ENCODE results near the gene ATG4B. TPM values are rescaled to one million over a fixed set of nuclear protein-coding genes. Genes with fewer than 3 reads are reported as not detected.
A peak's percentile ranks its signal among the peaks of the same experiment; 100 is the strongest.

The ATG4B gene
- total and polyA plus RNA-seq, 9 of the 15 experiments (the other 6 are each of a cell fraction or from before 2014, with no cell fraction given): 5.9 to 58.8 (median 35.6) TPM

GRCh38 chr2:241672243-241673188 lies 35.0 kb downstream of the ATG4B start:
- Histone ChIP-seq H3K27me3 (ENCODE audit: control insufficient read depth in 2 of 2, insufficient read depth in 2 of 2, low read length in 2 of 2) (no peaks in the 10 kb centered on the region), H3K9ac (ENCODE audit: insufficient read depth in 1 of 2, low read depth in 2 of 2, low read length in 2 of 2) (no peak overlapping the region; a peak in 1 of 4 replicates), H3K27ac (ENCODE audit: extremely low read depth, low read depth, low read length) (no peak overlapping the region), H3K4me3 (no peak overlapping the region), H4K20me1 (replicated peaks; ENCODE audit: control insufficient read depth, insufficient read depth, low read length) (no peaks in the 10 kb centered on the region; the same call in 1 of the 2 replicates), H3K9me1 (ENCODE audit: control insufficient read depth, insufficient read depth, low read length) (no peaks in the 10 kb centered on the region), H3K36me3 (ENCODE audit: control insufficient read depth, insufficient read depth, low read length) (peaks cover 44% of the 10 kb centered on the region; the same call in 1 of the 3 replicates), H3K79me2 (ENCODE audit: control insufficient read depth, insufficient read depth, low read length) (no peaks in the 10 kb centered on the region), H3K9me3 (replicated peaks; ENCODE audit: control insufficient read depth, insufficient read depth, low read depth, low read length) (no peaks in the 10 kb centered on the region), H3K4me1 (replicated peaks in 1 of 2; ENCODE audit: control insufficient read depth in 2 of 2, insufficient read depth in 2 of 2, low read length in 2 of 2) (peaks cover 0 to 2% of the 10 kb centered on the region in 2 experiments; a peak in 2 of 5 replicates), H2AFZ (ENCODE audit: low read depth, low read length) (no peak overlapping the region), H3K4me2 (ENCODE audit: insufficient read depth, low read length) (no peak overlapping the region)
- 91% methylated on average over 18 of the region's 42 CpGs for WGBS (ENCODE audit: insufficient coverage, low coverage, missing lambda C conversion rate)
- DNase-seq (ENCODE audit: extremely low read depth in 1 of 4, low spot score in 3 of 4): no peak
- ATAC-seq: no peak
- BruUV-seq (replicated peaks): no TSS peak
- intact Hi-C loops (cut with micrococcal nuclease) (no loop called here), in situ Hi-C loops (cut with MboI) (no loop called here)
- ChIA-PET POLR2A (no interaction called here), CTCF (ENCODE audit: low intra/inter-chr PET ratio) (no interaction called here)
- TF ChIP-seq POLR2G (IDR thresholded peaks at IDR 0.05; ENCODE audit: low read depth, low read length): peak; percentile 0; the same call in 1 of the 2 replicates
- no peak for TF ChIP-seq RAD21 (CRISPR knock-in tag; conservative IDR thresholded peaks at IDR 0.05 in 1 of 2, IDR thresholded peaks at IDR 0.05 in 1 of 2)
- no peak for FAIRE-seq

DNA sequence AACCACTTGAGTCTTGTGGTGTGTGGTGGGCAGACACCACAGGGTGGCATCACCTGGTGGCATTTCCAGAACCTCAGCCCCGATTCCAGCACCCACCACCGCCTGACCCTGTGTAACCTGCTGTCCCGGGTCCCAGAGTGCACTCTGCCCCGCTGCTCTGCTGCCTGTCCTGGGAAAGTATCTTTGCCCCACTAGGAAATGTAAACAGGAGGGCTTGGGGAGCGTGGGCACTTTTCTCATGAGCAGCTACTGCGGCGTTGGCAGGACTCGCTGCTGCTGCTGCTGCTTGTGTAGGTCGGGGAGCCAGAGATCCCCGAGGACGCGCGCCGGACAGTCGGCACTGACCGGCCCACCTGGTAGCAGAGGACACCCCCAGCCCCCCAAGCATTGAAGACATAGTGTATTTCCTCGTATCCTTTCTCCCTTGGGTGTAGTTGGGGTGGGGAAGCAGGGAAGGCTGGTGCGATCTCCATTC lies 35.7 kb downstream of the ATG4B start:
- Histone ChIP-seq H3K36me3 (ENCODE audit: control insufficient read depth, insufficient read depth, low read length) (peaks cover 47% of the 10 kb centered on the region; the same call in 1 of the 3 replicates), H3K9me1 (ENCODE audit: control insufficient read depth, insufficient read depth, low read length) (no peaks in the 10 kb centered on the region), H3K27me3 (ENCODE audit: control insufficient read depth in 2 of 2, insufficient read depth in 2 of 2, low read length in 2 of 2) (no peaks in the 10 kb centered on the region), H2AFZ (ENCODE audit: low read depth, low read length) (no peak overlapping the region), H4K20me1 (replicated peaks; ENCODE audit: control insufficient read depth, insufficient read depth, low read length) (no peaks in the 10 kb centered on the region; the same call in 1 of the 2 replicates), H3K4me2 (ENCODE audit: insufficient read depth, low read length) (no peak overlapping the region), H3K79me2 (ENCODE audit: control insufficient read depth, insufficient read depth, low read length) (no peaks in the 10 kb centered on the region), H3K4me3 (no peak overlapping the region), H3K27ac (ENCODE audit: extremely low read depth, low read depth, low read length) (no peak overlapping the region), H3K4me1 (replicated peaks in 1 of 2; ENCODE audit: control insufficient read depth in 2 of 2, insufficient read depth in 2 of 2, low read length in 2 of 2) (peaks cover 0 to 5% of the 10 kb centered on the region in 2 experiments; a peak in 2 of 5 replicates), H3K9ac (ENCODE audit: insufficient read depth in 1 of 2, low read depth in 2 of 2, low read length in 2 of 2) (no peak overlapping the region), H3K9me3 (replicated peaks; ENCODE audit: control insufficient read depth, insufficient read depth, low read depth, low read length) (no peaks in the 10 kb centered on the region)
- 81% methylated on average over 12 of the region's 18 CpGs for WGBS (ENCODE audit: insufficient coverage, low coverage, missing lambda C conversion rate)
- FAIRE-seq (no peak), DNase-seq (ENCODE audit: extremely low read depth in 1 of 4, low spot score in 3 of 4) (no peak), ATAC-seq (no peak)
- ChIA-PET CTCF (ENCODE audit: low intra/inter-chr PET ratio) (no interaction called here), POLR2A (no interaction called here)
- TF ChIP-seq, protein P1, sequence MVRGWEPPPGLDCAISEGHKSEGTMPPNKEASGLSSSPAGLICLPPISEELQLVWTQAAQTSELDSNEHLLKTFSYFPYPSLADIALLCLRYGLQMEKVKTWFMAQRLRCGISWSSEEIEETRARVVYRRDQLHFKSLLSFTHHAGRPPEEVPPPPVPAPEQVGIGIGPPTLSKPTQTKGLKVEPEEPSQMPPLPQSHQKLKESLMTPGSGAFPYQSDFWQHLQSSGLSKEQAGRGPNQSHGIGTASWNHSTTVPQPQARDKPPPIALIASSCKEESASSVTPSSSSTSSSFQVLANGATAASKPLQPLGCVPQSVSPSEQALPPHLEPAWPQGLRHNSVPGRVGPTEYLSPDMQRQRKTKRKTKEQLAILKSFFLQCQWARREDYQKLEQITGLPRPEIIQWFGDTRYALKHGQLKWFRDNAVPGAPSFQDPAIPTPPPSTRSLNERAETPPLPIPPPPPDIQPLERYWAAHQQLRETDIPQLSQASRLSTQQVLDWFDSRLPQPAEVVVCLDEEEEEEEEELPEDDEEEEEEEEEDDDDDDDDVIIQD (CRISPR knock-in tag; IDR thresholded peaks at IDR 0.05): no peak
- no peak for TF ChIP-seq RUNX1 (IDR thresholded peaks at IDR 0.05; ENCODE audit: low read depth)
- peak; percentile 49 for TF ChIP-seq POLR2G (IDR thresholded peaks at IDR 0.05; ENCODE audit: low read depth, low read length)
- intact Hi-C loops (cut with micrococcal nuclease) (no loop called here), in situ Hi-C loops (cut with MboI) (no loop called here)
- BruUV-seq (replicated peaks): no TSS peak
